ENCODE data around the gene LRRC4.

LRRC4 gene

GRCh38 chr7:128069373-128070364 is 38.4 kb upstream of the LRRC4 start:
- H3K4me3 ChIP-seq (ENCODE audit: low read length) = no peak overlapping the region
- DNase-seq (ENCODE audit: low read depth) = no peak
- TF ChIP-seq CTCF (IDR thresholded peaks at IDR 0.05; ENCODE audit: insufficient read depth, low read depth, low read length, missing control alignments) = no peak

GRCh38 chr7:128068785-128069184 is 37.5 kb upstream of the LRRC4 start:
- H3K4me3 ChIP-seq (ENCODE audit: low read length) = no peak overlapping the region
- no peak for TF ChIP-seq CTCF (IDR thresholded peaks at IDR 0.05; ENCODE audit: insufficient read depth, low read depth, low read length, missing control alignments)
- no peak for DNase-seq (ENCODE audit: low read depth)

- no peak for TF ChIP-seq CTCF (IDR thresholded peaks at IDR 0.05; ENCODE audit: insufficient read depth, low read depth, low read length, missing control alignments)
- no peak overlapping the region for H3K4me3 ChIP-seq (ENCODE audit: low read length)
- DNase-seq (ENCODE audit: low read depth) = no peak
Measured at GRCh38 chr7:128067983-128068382, 36.7 kb upstream of the LRRC4 start.

GRCh38 chr7:128066858-128067257 is 35.6 kb upstream of the LRRC4 start:
- DNase-seq (ENCODE audit: low read depth) = no peak
- no peak for TF ChIP-seq CTCF (IDR thresholded peaks at IDR 0.05; ENCODE audit: insufficient read depth, low read depth, low read length, missing control alignments)
- no peak overlapping the region for H3K4me3 ChIP-seq (ENCODE audit: low read length)

GRCh38 chr7:128066395-128066794 is 35.2 kb upstream of the LRRC4 start:
- TF ChIP-seq CTCF (IDR thresholded peaks at IDR 0.05; ENCODE audit: insufficient read depth, low read depth, low read length, missing control alignments) = no peak
- no peak for DNase-seq (ENCODE audit: low read depth)
- no peak overlapping the region for H3K4me3 ChIP-seq (ENCODE audit: low read length)

GRCh38 chr7:128065872-128066271 is 34.6 kb upstream of the LRRC4 start:
- no peak for DNase-seq (ENCODE audit: low read depth)
- H3K4me3 ChIP-seq (ENCODE audit: low read length) = no peak overlapping the region
- TF ChIP-seq CTCF (IDR thresholded peaks at IDR 0.05; ENCODE audit: insufficient read depth, low read depth, low read length, missing control alignments) = no peak

All from epithelial cell of esophagus (primary cell).